Hematopoietic multipotent progenitor cell treated with erythropoietin and hydrocortisone succinate and interleukin-3 and kit ligand, for 8 days (in vitro differentiated cells): ENCODE results near the gene G6PC2.

Source experiments
- DNase-seq: peaks from one replicate; pipeline ENCODE4 v3.0.0-alpha.2; 2015

Gene G6PC2

GRCh38 chr2:168949324-168949723 is 48.2 kb downstream of the G6PC2 start:
- no peak for DNase-seq

DNA sequence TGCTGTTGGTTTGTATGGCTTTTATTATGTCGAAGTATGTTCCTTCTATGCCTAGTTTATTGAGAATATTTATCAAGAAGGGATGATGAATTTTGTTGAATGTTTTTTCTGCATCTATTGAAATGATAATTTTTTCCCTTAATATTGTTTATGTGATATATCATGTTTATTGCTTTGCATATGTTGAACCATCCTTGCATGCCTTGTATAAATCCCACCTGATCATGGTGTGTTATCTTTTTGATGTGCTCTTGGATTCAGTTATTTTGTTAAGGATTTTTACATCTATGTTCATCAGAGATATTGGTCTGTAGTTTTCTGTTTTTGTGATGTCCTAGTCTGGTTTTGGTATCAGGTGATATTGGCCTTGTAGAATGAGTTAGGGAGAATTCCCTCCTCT is 50.8 kb downstream of the G6PC2 start:
- no peak for DNase-seq

- no peak for DNase-seq
These were observed 51.3 kb downstream of the G6PC2 start for GRCh38 chr2:168952424-168952823.

DNA sequence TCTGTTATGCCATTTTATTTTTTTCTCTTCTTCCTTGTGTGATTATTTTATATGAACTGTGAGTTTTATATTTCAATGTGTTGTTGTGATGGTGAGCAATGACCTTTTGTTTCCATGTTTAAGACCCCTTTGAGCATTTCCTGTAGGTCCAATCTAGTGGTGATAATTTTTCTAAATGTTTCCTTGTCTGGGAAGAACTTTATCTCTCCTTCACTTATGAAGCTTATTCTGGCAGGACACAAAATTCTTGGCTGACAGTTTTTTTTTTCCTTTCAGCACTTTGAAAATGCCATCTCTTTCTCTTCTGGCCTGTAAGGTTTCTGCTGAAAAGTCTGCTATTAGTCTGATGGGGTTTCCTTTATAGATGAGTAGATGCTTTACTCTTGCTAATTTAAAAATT is 53.2 kb downstream of the G6PC2 start:
- DNase-seq, result no peak

- no peak for DNase-seq
These were observed 54.2 kb downstream of the G6PC2 start for GRCh38 chr2:168955321-168955720.

- DNase-seq, result no peak
These were observed 55.3 kb downstream of the G6PC2 start for GRCh38 chr2:168956392-168956791.
